Coronary artery (tissue), 2 donors: Measurements from ENCODE around the gene FAM240A.
A peak's percentile ranks its signal among the peaks of the same experiment; 100 is the strongest.

Source experiments
- DNase-seq: peaks from one replicate; pipeline ENCODE4 v3.0.0-alpha.2; 2017; ENCODE audit warnings: low spot score
- H3K27ac ChIP-seq, 2 donors: fragments of 200-600 bp; sonication (generic); one replicate each; pipeline ENCODE4 v1.5.1; 2016 to 2019
- H3K4me3 ChIP-seq: fragments of 200-600 bp; sonication (generic); 2 replicates; pipeline ENCODE4 v1.5.1; 2016; ENCODE audit warnings: mild to moderate bottlenecking, moderate library complexity
- CTCF ChIP-seq: fragments of 200-600 bp; sonication (generic); IDR thresholded peaks from one replicate; pipeline ENCODE4 v1.5.1; 2019; ENCODE audit warnings: antibody characterized with exemption

Gene FAM240A

DNA sequence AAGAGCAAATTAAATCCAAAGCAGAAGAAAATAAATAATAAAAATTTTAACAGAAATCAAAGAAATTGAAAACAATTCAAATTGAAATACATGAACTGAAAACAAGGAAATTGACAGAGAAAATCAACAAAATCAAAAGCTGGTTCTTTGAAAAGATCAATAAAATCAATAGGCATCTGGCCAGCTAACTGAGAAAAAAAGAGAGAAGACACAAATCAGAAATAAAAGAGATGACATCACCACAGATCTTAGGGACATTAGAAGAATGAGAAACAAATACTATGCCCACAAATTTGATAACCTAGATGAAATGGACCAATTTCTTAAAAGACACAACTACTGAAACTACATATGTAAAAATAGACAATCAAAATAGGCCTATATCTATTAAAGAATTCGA, 38.8 kb downstream of the FAM240A start:
- no peak for DNase-seq
- H3K4me3 ChIP-seq: no peak overlapping the region
- no peak overlapping the region for H3K27ac ChIP-seq
- no peak for TF ChIP-seq CTCF

DNA sequence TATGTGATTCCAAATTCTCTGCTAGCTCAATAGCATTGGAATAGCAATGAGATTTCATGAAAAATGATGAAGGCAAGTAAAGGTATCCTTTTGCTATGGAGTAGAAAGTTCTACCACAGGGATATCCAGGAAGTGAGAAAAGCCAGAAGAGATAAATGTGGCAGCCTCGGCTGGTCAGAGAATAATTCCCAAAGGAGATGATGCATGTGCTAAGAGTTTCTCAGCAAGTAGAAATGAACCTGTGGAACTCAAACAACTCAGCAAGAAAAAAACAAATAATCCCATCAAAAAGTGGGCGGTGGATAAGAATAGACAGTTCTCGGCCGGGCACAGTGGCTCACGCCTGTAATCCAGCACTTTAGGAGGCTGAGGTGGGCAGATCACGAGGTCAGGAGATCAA, 42.9 kb downstream of the FAM240A start:
- no peak overlapping the region for H3K27ac ChIP-seq
- TF ChIP-seq CTCF: no peak
- H3K4me3 ChIP-seq: no peak overlapping the region
- DNase-seq: no peak

DNA sequence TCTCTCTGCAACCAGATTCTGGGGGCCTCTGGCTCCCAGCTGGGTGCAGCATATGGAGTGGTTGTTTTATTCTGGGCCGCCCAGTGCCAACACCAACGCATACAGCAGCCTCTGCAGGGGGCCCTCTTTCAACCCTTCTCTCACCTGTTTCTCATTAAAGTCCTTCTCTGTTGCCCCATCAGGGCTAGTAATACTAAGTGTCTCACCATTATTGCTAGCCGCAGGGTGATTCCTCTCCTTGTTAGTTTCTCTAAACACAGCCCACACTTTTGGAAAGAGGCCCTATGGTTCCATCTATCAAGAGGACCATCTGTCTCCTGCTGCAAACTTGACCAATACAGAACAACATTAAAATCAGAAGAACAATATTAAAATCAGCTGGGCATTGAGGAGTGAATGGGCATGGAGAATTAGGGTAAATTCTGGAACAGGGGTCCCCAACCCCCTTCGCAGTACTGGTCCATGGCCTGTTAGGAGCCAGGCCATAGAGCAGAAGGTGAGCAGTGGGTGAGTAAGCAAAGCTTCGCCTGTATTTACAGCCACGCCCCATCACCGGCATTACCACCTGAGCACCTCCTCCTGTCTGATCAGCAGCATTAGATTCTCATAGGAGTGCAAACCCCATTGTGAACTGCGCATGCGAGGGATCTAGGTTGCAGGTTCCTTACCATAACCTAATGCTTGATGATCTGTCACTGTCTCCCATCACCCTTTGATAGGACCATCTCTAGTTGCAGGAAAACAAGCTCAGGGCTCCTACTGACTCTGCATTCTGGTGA, 44.6 kb downstream of the FAM240A start:
- no peak overlapping the region for H3K27ac ChIP-seq
- no peak overlapping the region for H3K4me3 ChIP-seq
- TF ChIP-seq CTCF: no peak
- DNase-seq: no peak

- TF ChIP-seq CTCF: no peak
- DNase-seq: no peak
- Histone ChIP-seq H3K4me3 (no peak overlapping the region), H3K27ac (no peak overlapping the region)
Measured at GRCh38 chr3:46659285-46659684, 47.0 kb downstream of the FAM240A start.

GRCh38 chr3:46660003-46660402, 47.7 kb downstream of the FAM240A start:
- no peak for DNase-seq
- no peak for TF ChIP-seq CTCF
- Histone ChIP-seq H3K27ac (no peak overlapping the region), H3K4me3 (no peak overlapping the region)

DNA sequence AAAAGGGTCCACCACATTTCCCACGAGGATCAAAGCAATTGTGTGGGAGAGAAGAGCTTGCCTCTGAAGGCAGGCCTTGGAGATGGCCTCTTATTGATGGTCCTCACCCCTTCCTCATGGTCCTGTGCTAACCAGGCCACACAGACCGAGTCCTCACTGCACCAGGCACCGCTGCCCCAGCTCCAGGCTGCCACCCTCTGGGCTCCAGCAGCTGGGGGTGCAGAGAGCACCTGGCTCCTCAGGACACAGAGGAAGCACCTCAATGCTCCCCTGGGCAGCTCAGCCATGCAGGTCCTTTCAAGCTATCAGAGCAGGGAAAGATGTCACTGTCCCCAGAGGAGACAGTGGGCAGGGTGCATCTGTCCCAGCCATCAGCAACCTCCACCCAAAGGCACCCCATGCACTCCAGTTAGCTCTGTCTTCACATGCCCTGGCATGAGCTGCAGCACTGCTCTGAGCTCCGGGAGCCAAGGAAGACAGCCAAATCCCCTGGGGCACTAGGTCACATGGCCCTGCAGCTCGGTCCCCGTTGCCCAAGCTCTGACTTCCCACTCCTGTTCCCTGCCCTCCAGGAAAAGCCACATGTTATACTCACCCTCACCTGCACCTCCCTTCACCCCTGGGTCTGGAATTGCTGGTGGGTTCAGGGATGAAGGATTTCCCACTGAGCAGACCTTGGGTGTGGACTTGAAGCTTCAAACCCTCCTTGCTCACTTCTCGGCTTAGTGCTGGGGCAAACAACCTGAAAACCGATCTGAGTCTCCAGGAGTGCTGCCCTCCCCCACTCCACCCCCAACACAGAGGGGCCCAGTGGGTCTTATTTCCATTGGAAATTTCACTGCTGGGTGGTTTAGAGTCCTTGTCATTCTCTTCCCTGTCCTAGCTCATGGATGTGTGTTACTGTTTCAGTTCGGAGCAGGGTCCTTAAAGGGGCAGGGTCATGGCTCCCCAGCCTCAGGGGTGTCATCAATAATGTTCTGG, 48.5 kb downstream of the FAM240A start:
- TF ChIP-seq CTCF: no peak
- no peak overlapping the region for H3K4me3 ChIP-seq
- DNase-seq: peak; percentile 62
- no peak overlapping the region for H3K27ac ChIP-seq
